Measurements from ENCODE around the gene H2AZ1. TPM values are rescaled to one million over a fixed set of nuclear protein-coding genes. Genes with fewer than 3 reads are reported as not detected.

The H2AZ1 gene
- 254 and 388 TPM in 2 replicates for total RNA-seq

DNA sequence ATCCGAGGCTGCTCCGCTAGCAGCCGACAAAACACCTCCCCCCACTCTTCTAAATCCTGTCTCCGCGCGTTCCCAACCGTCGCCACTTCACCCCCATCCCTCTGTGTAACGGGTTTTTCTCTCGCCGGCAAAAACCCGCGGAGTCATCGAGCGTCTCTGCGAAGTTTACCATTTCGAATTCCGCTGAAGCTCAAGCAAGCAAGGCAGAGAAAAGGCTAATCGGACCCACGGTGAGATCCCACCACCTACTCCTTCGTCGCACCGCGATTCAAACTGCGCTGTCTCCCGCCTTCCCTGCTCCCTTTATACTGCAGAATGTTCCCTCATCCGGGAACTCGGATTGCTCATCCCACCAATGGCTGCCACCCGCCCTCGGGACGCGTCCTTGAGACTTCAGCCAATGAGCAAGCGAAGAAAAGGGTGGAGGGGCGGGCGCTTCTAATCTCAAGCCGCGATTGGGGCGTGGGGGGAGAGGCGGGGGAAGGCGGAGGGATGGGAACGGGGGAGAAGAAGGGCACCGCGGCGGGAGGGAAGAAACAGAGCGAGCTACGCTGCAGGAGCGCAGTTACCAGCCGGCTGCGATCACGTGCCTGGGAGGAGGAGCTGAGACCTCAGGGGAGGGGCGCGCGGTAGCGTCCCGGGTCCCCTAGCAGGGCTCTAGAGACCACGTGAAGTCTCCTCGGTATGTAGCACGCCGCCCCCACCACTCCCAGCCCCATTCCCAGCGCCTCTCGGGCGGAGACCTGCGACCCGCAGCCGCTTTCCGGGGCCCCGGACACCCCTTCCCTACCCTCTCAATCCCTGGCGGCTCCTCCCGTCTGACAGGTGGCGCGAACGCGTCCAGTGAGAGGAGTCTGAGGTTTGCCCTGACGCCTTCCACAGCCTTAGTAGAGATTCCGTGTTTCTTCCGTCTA lies at the start of gene H2AZ1:
H2AZ1 (minus strand) TSS at position 277 of the 914 bp plus-strand sequence; CDS start at position 172, 105 bp downstream.
- DNase-seq (ENCODE audit: low read depth): peak; percentile 94
- Histone ChIP-seq H3K27me3 (ENCODE audit: control insufficient read depth, insufficient read depth, low read length) (no peaks in the 10 kb centered on the region), H3K36me3 (ENCODE audit: control insufficient read depth, insufficient read depth, low read length) (no peaks in the 10 kb centered on the region), H3K4me3 (ENCODE audit: low read depth, low read length) (peak within 1 kb of the TSS; percentile 80)
- TF ChIP-seq, protein P1, sequence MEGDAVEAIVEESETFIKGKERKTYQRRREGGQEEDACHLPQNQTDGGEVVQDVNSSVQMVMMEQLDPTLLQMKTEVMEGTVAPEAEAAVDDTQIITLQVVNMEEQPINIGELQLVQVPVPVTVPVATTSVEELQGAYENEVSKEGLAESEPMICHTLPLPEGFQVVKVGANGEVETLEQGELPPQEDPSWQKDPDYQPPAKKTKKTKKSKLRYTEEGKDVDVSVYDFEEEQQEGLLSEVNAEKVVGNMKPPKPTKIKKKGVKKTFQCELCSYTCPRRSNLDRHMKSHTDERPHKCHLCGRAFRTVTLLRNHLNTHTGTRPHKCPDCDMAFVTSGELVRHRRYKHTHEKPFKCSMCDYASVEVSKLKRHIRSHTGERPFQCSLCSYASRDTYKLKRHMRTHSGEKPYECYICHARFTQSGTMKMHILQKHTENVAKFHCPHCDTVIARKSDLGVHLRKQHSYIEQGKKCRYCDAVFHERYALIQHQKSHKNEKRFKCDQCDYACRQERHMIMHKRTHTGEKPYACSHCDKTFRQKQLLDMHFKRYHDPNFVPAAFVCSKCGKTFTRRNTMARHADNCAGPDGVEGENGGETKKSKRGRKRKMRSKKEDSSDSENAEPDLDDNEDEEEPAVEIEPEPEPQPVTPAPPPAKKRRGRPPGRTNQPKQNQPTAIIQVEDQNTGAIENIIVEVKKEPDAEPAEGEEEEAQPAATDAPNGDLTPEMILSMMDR (IDR thresholded peaks at IDR 0.05; ENCODE audit: insufficient read depth, low read length, poor library complexity, severe bottlenecking): no peak

DNA sequence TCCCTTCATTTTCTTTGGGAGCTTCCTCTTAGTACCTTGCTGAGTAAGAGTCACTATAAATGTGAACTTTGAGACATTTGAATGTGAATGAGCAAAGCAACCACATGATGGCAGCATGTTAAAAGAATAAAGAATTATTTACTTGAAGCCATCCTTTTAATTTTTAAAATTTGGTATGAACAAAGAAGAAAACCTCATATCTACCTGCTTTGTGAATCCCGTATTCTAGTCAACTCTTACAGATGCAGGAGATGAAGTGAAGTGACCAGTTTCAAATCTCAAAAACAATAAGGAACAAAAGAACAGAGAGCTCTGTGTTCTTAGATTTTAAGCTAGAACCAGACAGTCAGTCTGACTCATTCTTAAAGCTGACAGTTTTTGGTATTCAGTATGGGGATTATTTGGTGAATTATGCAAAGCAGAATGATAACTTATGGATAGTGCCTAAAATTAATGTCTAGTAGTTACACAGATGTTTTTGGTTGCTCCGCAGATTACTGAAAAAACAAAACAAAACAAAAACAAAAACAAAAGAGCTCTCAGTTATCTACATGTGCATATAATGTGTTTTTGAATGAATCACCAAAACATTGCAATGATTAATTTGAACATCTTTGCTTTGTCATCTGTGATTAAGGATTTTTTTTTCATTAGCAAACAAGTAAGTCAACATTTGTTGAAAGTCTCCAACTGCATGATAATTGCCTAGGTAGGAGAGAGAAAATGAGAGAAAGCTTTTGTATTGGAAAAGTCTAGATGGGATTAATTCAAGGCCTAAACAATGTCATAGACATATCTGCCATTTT lies 48.2 kb upstream of the H2AZ1 start:
- no peaks in the 10 kb centered on the region for H3K27me3 ChIP-seq (ENCODE audit: control insufficient read depth, insufficient read depth, low read length)
- DNase-seq (ENCODE audit: low read depth): peak; percentile 10
- TF ChIP-seq, protein P1 (IDR thresholded peaks at IDR 0.05; ENCODE audit: insufficient read depth, low read length, poor library complexity, severe bottlenecking): peak; percentile 29
- H3K4me3 ChIP-seq (ENCODE audit: low read depth, low read length): no peak overlapping the region
- no peaks in the 10 kb centered on the region for H3K36me3 ChIP-seq (ENCODE audit: control insufficient read depth, insufficient read depth, low read length)

DNA sequence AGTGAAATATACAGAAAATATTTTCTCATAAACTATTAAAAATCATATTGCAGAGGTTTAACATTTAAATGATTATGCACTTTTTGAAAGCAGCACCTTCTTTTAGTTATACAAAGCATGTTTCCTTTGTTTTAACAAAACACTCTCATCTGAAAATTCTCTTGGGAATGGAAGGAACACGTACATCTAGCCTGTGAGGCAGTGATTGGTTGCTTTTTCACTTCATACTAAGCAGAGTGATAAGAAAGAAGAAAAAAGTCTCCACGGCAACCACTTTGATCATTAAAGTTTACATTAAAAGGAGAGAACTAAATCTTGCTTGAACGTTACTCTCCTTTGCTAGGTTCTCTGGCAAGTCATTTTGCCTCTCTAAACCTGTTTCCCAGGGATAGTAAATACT lies 41.7 kb upstream of the H2AZ1 start:
- H3K36me3 ChIP-seq (ENCODE audit: control insufficient read depth, insufficient read depth, low read length): no peaks in the 10 kb centered on the region
- H3K4me3 ChIP-seq (ENCODE audit: low read depth, low read length): no peak overlapping the region
- no peak for DNase-seq (ENCODE audit: low read depth)
- H3K27me3 ChIP-seq (ENCODE audit: control insufficient read depth, insufficient read depth, low read length): no peaks in the 10 kb centered on the region
- TF ChIP-seq, protein P1 (IDR thresholded peaks at IDR 0.05; ENCODE audit: insufficient read depth, low read length, poor library complexity, severe bottlenecking): no peak

DNA sequence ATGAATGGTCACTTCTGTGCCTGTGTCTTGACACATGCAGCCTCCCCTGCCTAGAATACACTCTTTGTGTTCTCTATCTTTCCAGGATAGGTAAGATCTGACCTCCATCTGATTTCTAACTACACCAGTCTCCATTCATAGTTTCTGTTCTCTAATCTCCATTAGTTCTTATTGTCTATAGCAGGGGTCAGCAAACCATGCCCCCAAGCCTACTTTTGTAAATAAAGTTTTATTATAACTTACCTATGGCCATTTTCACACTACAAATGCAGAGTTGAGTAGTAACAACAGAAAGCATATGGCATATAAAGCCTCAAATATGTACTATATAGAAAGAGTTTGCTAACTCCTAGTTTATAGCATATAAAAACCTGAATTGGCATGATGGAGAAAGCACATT lies 37.6 kb upstream of the H2AZ1 start:
- no peaks in the 10 kb centered on the region for H3K36me3 ChIP-seq (ENCODE audit: control insufficient read depth, insufficient read depth, low read length)
- no peak for DNase-seq (ENCODE audit: low read depth)
- H3K27me3 ChIP-seq (ENCODE audit: control insufficient read depth, insufficient read depth, low read length): no peaks in the 10 kb centered on the region
- H3K4me3 ChIP-seq (ENCODE audit: low read depth, low read length): no peak overlapping the region
- TF ChIP-seq, protein P1 (IDR thresholded peaks at IDR 0.05; ENCODE audit: insufficient read depth, low read length, poor library complexity, severe bottlenecking): no peak

DNA sequence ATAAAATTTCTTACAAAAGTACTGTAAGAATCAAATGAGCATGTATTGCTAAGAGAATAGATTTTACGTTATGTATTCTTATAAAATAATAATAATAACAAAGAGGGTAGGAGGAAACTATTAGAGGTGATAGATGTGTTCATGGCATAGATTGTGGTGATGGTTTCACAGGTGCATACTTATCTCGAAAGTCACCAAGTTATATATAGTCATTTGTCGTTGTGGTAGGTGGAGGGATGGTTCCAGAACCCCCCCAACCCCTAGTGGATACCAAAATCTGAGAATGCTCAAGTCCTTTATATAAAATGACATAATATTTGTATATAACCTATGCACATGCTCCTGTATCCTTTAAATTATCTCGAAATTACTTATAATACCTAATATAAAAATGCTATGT lies 36.7 kb upstream of the H2AZ1 start:
- Histone ChIP-seq H3K27me3 (ENCODE audit: control insufficient read depth, insufficient read depth, low read length) (no peaks in the 10 kb centered on the region), H3K36me3 (ENCODE audit: control insufficient read depth, insufficient read depth, low read length) (no peaks in the 10 kb centered on the region), H3K4me3 (ENCODE audit: low read depth, low read length) (no peak overlapping the region)
- TF ChIP-seq, protein P1 (IDR thresholded peaks at IDR 0.05; ENCODE audit: insufficient read depth, low read length, poor library complexity, severe bottlenecking): no peak
- DNase-seq (ENCODE audit: low read depth): no peak

All from kidney epithelial cell (primary cell).